AML-193 (cell line): Measurements from ENCODE around the gene KRT80.

Experiments
- DNase-seq, 2 experiments: peaks; one replicate each; lab custom pipeline; 2025; lab: John Stamatoyannopoulos, UW

The KRT80 gene

GRCh38 chr12:52210925-52211650, 19.3 kb upstream of the KRT80 start:
- no peak for DNase-seq

GRCh38 chr12:52210186-52210924, 18.5 kb upstream of the KRT80 start:
- DNase-seq = no peak

- no peak for DNase-seq
Measured at GRCh38 chr12:52209321-52209720, 17.5 kb upstream of the KRT80 start.

- no peak for DNase-seq
Measured at GRCh38 chr12:52208424-52209165, 16.8 kb upstream of the KRT80 start.

- no peak for DNase-seq
Measured at GRCh38 chr12:52207895-52208294, 16.1 kb upstream of the KRT80 start.

- no peak for DNase-seq
Measured at GRCh38 chr12:52207106-52207505, 15.3 kb upstream of the KRT80 start.

GRCh38 chr12:52206304-52207040, 14.7 kb upstream of the KRT80 start:
- no peak for DNase-seq

GRCh38 chr12:52205612-52206303, 13.9 kb upstream of the KRT80 start:
- DNase-seq = no peak

- DNase-seq = no peak
Measured at GRCh38 chr12:52204931-52205505, 13.2 kb upstream of the KRT80 start.

- DNase-seq = no peak
Measured at GRCh38 chr12:52204095-52204930, 12.5 kb upstream of the KRT80 start.

- peak; percentile 92 to 95 for DNase-seq
Measured at GRCh38 chr12:52203079-52203921, 11.5 kb upstream of the KRT80 start.

GRCh38 chr12:52202361-52203078, 10.7 kb upstream of the KRT80 start:
- no peak for DNase-seq

GRCh38 chr12:52201451-52201839, 9.6 kb upstream of the KRT80 start:
- no peak for DNase-seq

GRCh38 chr12:52200781-52201450, 9.1 kb upstream of the KRT80 start:
- DNase-seq = no peak

- no peak for DNase-seq
Measured at GRCh38 chr12:52200086-52200780, 8.4 kb upstream of the KRT80 start.

- DNase-seq = no peak
Measured at GRCh38 chr12:52199294-52199919, 7.6 kb upstream of the KRT80 start.
